IPS-15b (cell line): ENCODE results near the gene FLNC.

ENCODE experiments used
- H3K27me3 ChIP-seq: one replicate; pipeline ENCODE4 v1.6.1; 2013; ENCODE audit warnings: low read length; ENCODE audit not compliant: control insufficient read depth, insufficient read depth
- H3K36me3 ChIP-seq: one replicate; pipeline ENCODE4 v1.6.1; 2013; ENCODE audit warnings: low read length; ENCODE audit not compliant: control insufficient read depth, insufficient read depth
- H3K4me1 ChIP-seq: one replicate; pipeline ENCODE4 v1.6.1; 2013; ENCODE audit warnings: mild to moderate bottlenecking, low read length; ENCODE audit not compliant: control insufficient read depth, insufficient read depth
- H3K4me3 ChIP-seq: one replicate; pipeline ENCODE4 v1.5.1; 2013; ENCODE audit warnings: low read depth, low read length
- H3K9ac ChIP-seq: one replicate; pipeline ENCODE4 v1.6.1; 2013; ENCODE audit warnings: low read depth, mild to moderate bottlenecking, low read length
- H3K9me3 ChIP-seq: one replicate; pipeline ENCODE4 v1.6.1; 2013; ENCODE audit warnings: mild to moderate bottlenecking, low read length; ENCODE audit not compliant: control insufficient read depth, insufficient read depth

FLNC gene

DNA sequence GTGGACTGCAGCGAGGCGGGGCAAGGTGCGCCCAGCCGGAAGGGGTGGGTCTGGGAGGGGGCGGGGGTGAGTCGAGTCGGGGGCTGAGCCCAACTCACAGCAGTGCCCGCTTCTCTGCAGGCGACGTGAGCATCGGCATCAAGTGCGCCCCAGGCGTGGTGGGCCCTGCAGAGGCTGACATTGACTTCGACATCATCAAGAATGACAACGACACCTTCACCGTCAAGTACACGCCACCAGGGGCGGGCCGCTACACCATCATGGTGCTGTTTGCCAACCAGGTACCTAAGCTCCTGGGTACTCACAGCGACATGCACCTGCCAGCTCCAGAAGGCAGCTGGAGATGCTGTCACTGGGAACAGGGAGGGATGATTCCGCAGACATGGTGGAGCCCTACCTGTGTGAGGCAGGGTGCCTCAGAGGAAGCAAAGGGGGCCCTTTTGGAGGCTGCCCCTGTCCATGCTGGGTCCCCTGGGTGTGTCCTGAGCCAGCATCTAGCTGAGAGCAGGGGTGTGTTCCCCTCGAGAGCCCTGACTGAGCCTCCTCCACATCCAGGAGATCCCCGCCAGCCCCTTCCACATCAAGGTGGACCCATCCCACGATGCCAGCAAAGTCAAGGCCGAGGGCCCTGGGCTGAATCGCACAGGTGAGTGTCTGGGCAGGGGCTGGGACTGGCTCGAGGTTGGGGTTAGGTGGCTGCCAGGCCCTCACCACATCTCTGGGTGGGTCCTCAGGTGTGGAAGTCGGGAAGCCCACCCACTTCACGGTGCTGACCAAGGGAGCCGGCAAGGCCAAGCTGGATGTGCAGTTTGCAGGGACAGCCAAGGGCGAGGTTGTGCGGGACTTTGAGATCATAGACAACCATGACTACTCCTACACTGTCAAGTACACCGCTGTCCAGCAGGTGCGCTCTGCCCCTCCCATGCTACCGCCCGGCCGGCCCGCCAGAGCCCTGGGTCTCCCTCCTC, 12.8 kb downstream of the FLNC start:
- H3K4me3 ChIP-seq: no peak overlapping the region
- no peaks in the 10 kb centered on the region for H3K9me3 ChIP-seq
- no peaks in the 10 kb centered on the region for H3K27me3 ChIP-seq
- H3K36me3 ChIP-seq: peaks cover 41% of the 10 kb centered on the region
- no peak overlapping the region for H3K9ac ChIP-seq
- peaks cover 2% of the 10 kb centered on the region for H3K4me1 ChIP-seq

DNA sequence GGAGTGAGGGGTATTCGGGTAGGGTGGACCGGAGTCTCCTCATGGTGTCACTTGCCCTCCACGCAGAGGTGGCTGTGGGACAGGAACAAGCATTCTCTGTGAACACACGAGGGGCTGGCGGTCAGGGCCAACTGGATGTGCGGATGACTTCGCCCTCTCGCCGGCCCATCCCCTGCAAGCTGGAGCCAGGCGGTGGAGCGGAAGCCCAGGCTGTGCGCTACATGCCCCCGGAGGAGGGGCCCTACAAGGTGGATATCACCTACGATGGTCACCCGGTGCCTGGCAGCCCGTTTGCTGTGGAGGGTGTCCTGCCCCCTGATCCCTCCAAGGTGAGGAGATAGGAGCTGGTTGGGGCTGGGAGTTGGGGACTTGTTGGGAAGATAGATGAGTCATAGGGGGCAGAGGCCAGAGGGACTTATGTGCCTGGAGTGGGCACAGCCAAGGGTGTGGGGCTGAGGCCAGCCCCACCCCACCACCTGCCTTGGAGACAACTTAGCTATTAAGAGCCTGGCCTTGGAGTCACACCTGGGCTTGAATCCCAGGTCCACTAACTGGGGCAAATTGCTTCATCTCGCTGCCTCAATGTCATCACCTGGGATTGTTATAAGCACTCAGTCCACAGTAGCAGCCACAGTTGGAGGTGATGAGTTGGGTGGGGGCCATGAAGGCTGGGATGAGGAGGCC, 13.9 kb downstream of the FLNC start:
- Histone ChIP-seq H3K4me3 (no peak overlapping the region), H3K9ac (no peak overlapping the region), H3K27me3 (no peaks in the 10 kb centered on the region), H3K36me3 (peaks cover 39% of the 10 kb centered on the region), H3K4me1 (peaks cover 2% of the 10 kb centered on the region), H3K9me3 (no peaks in the 10 kb centered on the region)

DNA sequence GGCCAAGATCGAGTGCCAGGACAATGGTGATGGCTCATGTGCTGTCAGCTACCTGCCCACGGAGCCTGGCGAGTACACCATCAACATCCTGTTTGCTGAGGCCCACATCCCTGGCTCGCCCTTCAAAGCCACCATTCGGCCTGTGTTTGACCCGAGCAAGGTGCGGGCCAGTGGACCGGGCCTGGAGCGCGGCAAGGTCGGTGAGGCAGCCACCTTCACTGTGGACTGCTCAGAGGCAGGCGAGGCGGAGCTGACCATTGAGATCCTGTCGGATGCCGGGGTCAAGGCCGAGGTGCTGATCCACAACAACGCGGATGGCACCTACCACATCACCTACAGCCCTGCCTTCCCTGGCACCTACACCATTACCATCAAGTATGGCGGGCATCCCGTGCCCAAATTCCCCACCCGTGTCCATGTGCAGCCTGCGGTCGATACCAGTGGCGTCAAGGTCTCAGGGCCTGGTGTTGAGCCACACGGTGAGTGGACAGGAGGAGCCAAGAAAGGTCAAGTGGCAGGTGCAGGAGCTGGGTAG, 14.6 kb downstream of the FLNC start:
- Histone ChIP-seq H3K27me3 (no peaks in the 10 kb centered on the region), H3K9ac (no peak overlapping the region), H3K4me1 (peaks cover 2% of the 10 kb centered on the region), H3K4me3 (no peak overlapping the region), H3K9me3 (no peaks in the 10 kb centered on the region), H3K36me3 (peaks cover 43% of the 10 kb centered on the region)

DNA sequence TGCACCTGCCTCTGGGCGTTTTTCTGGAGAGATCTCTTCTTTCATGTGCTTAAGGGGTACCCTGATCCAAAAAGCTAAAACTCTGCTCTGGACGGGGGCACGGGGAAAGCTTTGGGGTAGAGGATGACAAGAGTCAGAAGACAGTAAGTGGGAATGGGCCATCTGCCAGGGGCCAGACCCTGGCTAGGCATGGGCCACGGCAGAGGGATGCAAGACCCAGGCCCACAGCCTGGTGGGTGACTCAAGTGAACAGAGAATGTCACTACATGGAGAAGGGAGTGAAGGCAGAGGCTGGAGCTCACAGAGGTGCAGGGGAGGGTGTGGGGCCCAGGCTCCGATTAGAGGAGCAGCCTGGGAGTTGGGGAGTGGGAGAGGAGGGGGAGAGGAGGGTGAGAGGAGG, 15.3 kb downstream of the FLNC start:
- H3K4me3 ChIP-seq: no peak overlapping the region
- no peaks in the 10 kb centered on the region for H3K9me3 ChIP-seq
- H3K4me1 ChIP-seq: peaks cover 2% of the 10 kb centered on the region
- peaks cover 45% of the 10 kb centered on the region for H3K36me3 ChIP-seq
- no peaks in the 10 kb centered on the region for H3K27me3 ChIP-seq
- H3K9ac ChIP-seq: no peak overlapping the region

DNA sequence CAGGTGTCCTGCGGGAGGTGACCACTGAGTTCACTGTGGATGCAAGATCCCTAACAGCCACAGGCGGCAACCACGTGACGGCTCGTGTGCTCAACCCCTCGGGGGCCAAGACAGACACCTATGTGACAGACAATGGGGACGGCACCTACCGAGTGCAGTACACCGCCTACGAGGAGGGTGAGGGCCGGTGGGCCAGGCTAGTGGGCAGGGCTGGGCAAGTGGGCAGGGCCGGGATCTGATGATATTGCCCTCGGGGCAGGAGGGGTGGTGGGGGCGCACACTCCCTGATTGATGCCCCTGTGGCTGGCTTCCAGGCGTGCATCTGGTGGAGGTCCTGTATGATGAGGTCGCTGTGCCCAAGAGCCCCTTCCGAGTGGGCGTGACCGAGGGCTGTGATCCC, 15.8 kb downstream of the FLNC start:
- Histone ChIP-seq H3K27me3 (no peaks in the 10 kb centered on the region), H3K36me3 (peaks cover 50% of the 10 kb centered on the region), H3K4me1 (peaks cover 2% of the 10 kb centered on the region), H3K9me3 (no peaks in the 10 kb centered on the region), H3K9ac (no peak overlapping the region), H3K4me3 (no peak overlapping the region)

GRCh38 chr7:128846781-128847444, 16.7 kb downstream of the FLNC start:
- H3K4me3 ChIP-seq: no peak overlapping the region
- H3K4me1 ChIP-seq: no peaks in the 10 kb centered on the region
- H3K27me3 ChIP-seq: no peaks in the 10 kb centered on the region
- H3K9ac ChIP-seq: no peak overlapping the region
- H3K36me3 ChIP-seq: peaks cover 57% of the 10 kb centered on the region
- H3K9me3 ChIP-seq: no peaks in the 10 kb centered on the region

- Histone ChIP-seq H3K9me3 (no peaks in the 10 kb centered on the region), H3K36me3 (peaks cover 56% of the 10 kb centered on the region), H3K4me3 (no peak overlapping the region), H3K27me3 (no peaks in the 10 kb centered on the region), H3K9ac (no peak overlapping the region), H3K4me1 (no peaks in the 10 kb centered on the region)
These were observed 17.6 kb downstream of the FLNC start for GRCh38 chr7:128847721-128848211.

DNA sequence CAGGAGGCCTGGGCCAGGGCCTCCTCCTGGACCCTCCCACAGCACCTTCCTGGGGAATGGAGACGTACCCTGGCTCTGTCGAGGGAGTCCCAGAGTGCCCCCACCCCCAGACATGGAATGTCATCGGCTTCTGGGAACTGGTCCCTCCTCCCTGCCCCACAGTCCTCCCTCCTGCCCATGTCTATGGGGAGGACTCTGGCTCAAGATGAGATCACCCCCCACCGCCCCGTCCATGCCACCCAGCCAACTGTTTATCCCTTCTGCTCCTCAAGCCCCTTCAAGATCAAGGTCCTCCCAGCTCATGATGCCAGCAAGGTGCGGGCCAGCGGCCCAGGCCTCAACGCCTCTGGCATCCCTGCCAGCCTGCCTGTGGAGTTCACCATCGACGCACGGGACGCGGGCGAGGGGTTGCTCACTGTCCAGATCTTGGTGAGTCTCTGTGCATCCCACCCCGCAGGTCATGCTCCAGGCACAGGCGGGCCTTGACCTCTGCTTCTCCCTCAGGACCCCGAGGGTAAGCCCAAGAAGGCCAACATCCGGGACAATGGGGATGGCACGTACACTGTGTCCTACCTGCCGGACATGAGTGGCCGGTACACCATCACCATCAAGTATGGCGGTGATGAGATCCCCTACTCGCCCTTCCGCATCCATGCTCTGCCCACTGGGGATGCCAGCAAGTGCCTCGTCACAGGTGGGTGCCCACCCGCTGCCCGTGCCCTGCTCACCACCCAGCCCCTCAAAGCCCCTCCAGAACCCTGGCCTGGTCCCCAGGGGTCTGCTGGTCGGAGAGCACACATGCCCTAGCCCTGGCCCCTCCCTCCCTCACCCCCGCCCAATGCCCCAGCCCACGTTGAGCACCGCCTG, 18.3 kb downstream of the FLNC start:
- no peaks in the 10 kb centered on the region for H3K4me1 ChIP-seq
- peaks cover 54% of the 10 kb centered on the region for H3K36me3 ChIP-seq
- no peak overlapping the region for H3K4me3 ChIP-seq
- no peaks in the 10 kb centered on the region for H3K9me3 ChIP-seq
- no peaks in the 10 kb centered on the region for H3K27me3 ChIP-seq
- H3K9ac ChIP-seq: no peak overlapping the region

DNA sequence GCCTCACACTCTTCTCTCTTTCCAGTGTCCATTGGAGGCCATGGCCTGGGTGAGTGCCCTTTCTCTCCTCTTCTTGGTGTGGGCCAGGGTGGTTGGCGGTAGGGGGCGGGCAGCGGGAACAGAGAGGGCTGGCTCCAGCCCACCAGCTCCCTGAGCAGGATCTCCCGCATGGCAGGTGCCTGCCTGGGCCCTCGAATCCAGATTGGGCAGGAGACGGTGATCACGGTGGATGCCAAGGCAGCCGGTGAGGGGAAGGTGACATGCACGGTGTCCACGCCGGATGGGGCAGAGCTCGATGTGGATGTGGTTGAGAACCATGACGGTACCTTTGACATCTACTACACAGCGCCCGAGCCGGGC, 18.9 kb downstream of the FLNC start:
- no peak overlapping the region for H3K4me3 ChIP-seq
- H3K36me3 ChIP-seq: peaks cover 57% of the 10 kb centered on the region
- H3K9ac ChIP-seq: no peak overlapping the region

DNA sequence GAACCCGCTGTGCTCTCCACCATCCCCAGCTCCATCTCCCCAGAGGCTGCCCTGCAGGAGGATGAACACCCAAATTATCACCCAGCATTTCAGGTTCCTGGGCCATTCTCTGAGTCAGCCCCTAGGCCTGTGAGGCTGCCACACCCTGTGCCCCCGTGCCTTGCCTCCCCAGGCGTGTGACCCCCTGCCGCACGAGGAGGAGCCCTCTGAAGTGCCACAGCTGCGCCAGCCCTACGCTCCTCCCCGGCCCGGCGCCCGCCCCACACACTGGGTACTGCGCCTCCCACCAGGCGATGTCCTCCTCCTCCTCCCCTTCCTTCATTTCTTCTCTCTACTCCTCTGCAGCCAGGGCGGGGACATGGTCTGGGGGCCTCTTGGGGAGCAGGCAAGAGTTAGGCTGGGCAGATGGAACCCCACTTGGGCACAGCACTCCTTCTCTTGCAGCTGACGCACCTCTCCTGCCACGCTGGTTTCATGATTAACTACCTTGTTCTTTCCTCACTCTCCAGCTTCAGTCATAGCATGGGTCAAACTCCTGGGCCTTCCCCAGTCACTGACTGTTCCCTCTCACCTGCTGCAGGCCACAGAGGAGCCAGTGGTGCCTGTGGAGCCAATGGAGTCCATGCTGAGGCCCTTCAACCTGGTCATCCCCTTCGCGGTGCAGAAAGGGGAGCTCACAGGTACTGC, 19.7 kb downstream of the FLNC start:
- no peak overlapping the region for H3K4me3 ChIP-seq
- peaks cover 60% of the 10 kb centered on the region for H3K36me3 ChIP-seq
- no peaks in the 10 kb centered on the region for H3K27me3 ChIP-seq
- H3K4me1 ChIP-seq: no peaks in the 10 kb centered on the region
- H3K9me3 ChIP-seq: no peaks in the 10 kb centered on the region
- H3K9ac ChIP-seq: no peak overlapping the region

More for the DNA sequence above, 18.9 kb downstream of the FLNC start:
- H3K9me3 ChIP-seq: no peaks in the 10 kb centered on the region
- H3K27me3 ChIP-seq: no peaks in the 10 kb centered on the region
- H3K4me1 ChIP-seq: no peaks in the 10 kb centered on the region
